A549 (cell line): ENCODE data around the gene RPP25L. TPM values are rescaled to one million over a fixed set of nuclear protein-coding genes. Genes with fewer than 3 reads are reported as not detected.

ENCODE experiments used
- ATAC-seq, 2 experiments: fragments of 200-7000 bp in 1 of 2; fragments of >200 bp in 1 of 2; cut with Nextera tagmentation in 1 of 2; cut with Tn5 transposase in 1 of 2; 3 replicates each; pipeline versions ENCODE4 v1.8.0 to v1.9.1; 2018 to 2020; ENCODE audit warnings: mild to moderate bottlenecking in 1 of 2, moderate library complexity in 1 of 2
- CTCF ChIA-PET: fragments of 300-600 bp; sonication (Branson Sonifier 250); formaldehyde crosslinking; extraction: SDS; loops from one replicate; lab custom pipeline; 2021; ENCODE audit warnings: antibody characterized with exemption, inconsistent platforms; lab: Yijun Ruan, JAX
- POLR2A ChIA-PET: fragments of 350-600 bp; formaldehyde crosslinking; extraction: SDS; loops from one replicate; lab custom pipeline; 2021; ENCODE audit warnings: antibody characterized with exemption, inconsistent platforms; lab: Yijun Ruan, JAX
- DNase-seq, 2 experiments: peaks; one replicate each; pipeline versions ENCODE4 v3.0.0 to v3.0.0-alpha.2; 2011 to 2016; ENCODE audit warnings: low read depth in 1 of 2, low spot score in 1 of 2
- FAIRE-seq: peaks from 2 replicates; lab custom pipeline; 2011; peaks lifted over from hg19 to GRCh38; lab: Jason Lieb, UNC
- H3K27ac ChIP-seq, 2 experiments: fragments of >200 bp; sonication (Bioruptor Twin); formaldehyde crosslinking; 3 replicates each; pipeline ENCODE4 v1.5.1; 2016 to 2017
- H3K4me1 ChIP-seq: fragments of >200 bp; sonication (Bioruptor Twin); formaldehyde crosslinking; 3 replicates; pipeline ENCODE4 v1.6.1; 2016
- H3K4me2 ChIP-seq: fragments of >200 bp; sonication (Bioruptor Twin); formaldehyde crosslinking; 3 replicates; pipeline ENCODE4 v1.6.1; 2016
- H3K4me3 ChIP-seq: fragments of >200 bp; sonication (Bioruptor Twin); formaldehyde crosslinking; 3 replicates; pipeline ENCODE4 v1.5.1; 2016
- H3K9me3 ChIP-seq: fragments of >200 bp; sonication (Bioruptor Twin); formaldehyde crosslinking; 3 replicates; pipeline ENCODE4 v1.6.1; 2016
- BHLHE40 ChIP-seq: IDR thresholded peaks from 2 replicates; pipeline ENCODE4 v1.6.1; 2012; ENCODE audit warnings: low read depth, low read length, inconsistent platforms
- EP300 ChIP-seq, 2 experiments: fragments of >200 bp; sonication (Bioruptor Twin); formaldehyde crosslinking; IDR thresholded peaks; 2 replicates in 1 of 2; 3 replicates in 1 of 2; pipeline ENCODE4 v1.6.1; 2016 to 2017
- ESRRA ChIP-seq: fragments of 150-350 bp; IDR thresholded peaks from 2 replicates; pipeline ENCODE4 v1.6.1; 2014; ENCODE audit warnings: mild to moderate bottlenecking, low read length, borderline replicate concordance
- FOSL2 ChIP-seq, 2 experiments: fragments of 450-650 bp in 1 of 2; fragments of >200 bp in 1 of 2; sonication (Bioruptor Twin) in 1 of 2; formaldehyde crosslinking; IDR thresholded peaks; 2 replicates each; pipeline versions ENCODE4 v1.5.0 to v1.6.1; 2016 to 2020; ENCODE audit warnings: mild to moderate bottlenecking in 1 of 2, moderate library complexity in 1 of 2
- FOXS1 ChIP-seq: fragments of 250-450 bp; sonication (Bioruptor Pico); IDR thresholded peaks from 2 replicates; pipeline ENCODE4 v1.5.0; 2020; ENCODE audit warnings: mild to moderate bottlenecking, moderate library complexity
- HOXB13 ChIP-seq: fragments of 250-450 bp; sonication (Bioruptor Pico); IDR thresholded peaks from 2 replicates; pipeline ENCODE4 v1.5.0; 2020; ENCODE audit warnings: low read depth, mild to moderate bottlenecking, moderate library complexity
- JUNB ChIP-seq: fragments of >200 bp; sonication (Bioruptor Twin); formaldehyde crosslinking; IDR thresholded peaks from 2 replicates; pipeline ENCODE4 v1.6.1; 2016
- MAFK ChIP-seq: fragments of 450-650 bp; IDR thresholded peaks from 2 replicates; pipeline ENCODE4 v1.6.1; 2014; ENCODE audit not compliant: partially characterized antibody
- MYC ChIP-seq: IDR thresholded peaks from 2 replicates; pipeline ENCODE4 v1.6.1; 2012; ENCODE audit warnings: mild to moderate bottlenecking, inconsistent platforms, low read length, improper control_type of control experiment, borderline replicate concordance
- NFE2L2 ChIP-seq: fragments of 150-350 bp; conservative IDR thresholded peaks from 2 replicates; pipeline ENCODE4 v1.6.1; 2014; ENCODE audit warnings: low read length
- NR3C1 ChIP-seq: fragments of >200 bp; sonication (Bioruptor Twin); formaldehyde crosslinking; IDR thresholded peaks from 3 replicates; pipeline ENCODE4 v1.6.1; 2017
- POLR2A ChIP-seq: IDR thresholded peaks from 2 replicates; pipeline ENCODE4 v1.6.1; 2012; ENCODE audit warnings: mild to moderate bottlenecking, low read length
- RAD21 ChIP-seq, 2 experiments: fragments of >200 bp in 1 of 2; sonication (Bioruptor Twin) in 1 of 2; formaldehyde crosslinking in 1 of 2; IDR thresholded peaks in 1 of 2; conservative IDR thresholded peaks in 1 of 2; 2 replicates in 1 of 2; 3 replicates in 1 of 2; pipeline ENCODE4 v1.6.1; 2012 to 2018; ENCODE audit warnings: inconsistent platforms in 1 of 2
- RARB ChIP-seq: fragments of 250-450 bp; sonication (Bioruptor Pico); IDR thresholded peaks from 2 replicates; pipeline ENCODE4 v1.8.0; 2021; ENCODE audit warnings: mild to moderate bottlenecking, moderate library complexity
- RFX5 ChIP-seq: fragments of 450-650 bp; IDR thresholded peaks from 2 replicates; pipeline ENCODE4 v1.7.1; 2014; ENCODE audit warnings: antibody characterized with exemption, mild to moderate bottlenecking, moderate library complexity
- RNF2 ChIP-seq: fragments of 200-600 bp; sonication (generic); IDR thresholded peaks from 2 replicates; pipeline ENCODE4 v1.6.1; 2016; ENCODE audit warnings: low read depth, mild to moderate bottlenecking, antibody characterized with exemption, moderate library complexity, borderline replicate concordance
- SMC3 ChIP-seq: fragments of >200 bp; sonication (Bioruptor Twin); formaldehyde crosslinking; IDR thresholded peaks from 3 replicates; pipeline ENCODE4 v1.6.1; 2018; ENCODE audit warnings: inconsistent platforms
- TP53 ChIP-seq: fragments of 250-450 bp; sonication (Bioruptor Pico); IDR thresholded peaks from 2 replicates; pipeline ENCODE4 v1.5.0; 2021; ENCODE audit warnings: mild to moderate bottlenecking, moderate library complexity
- ZFP36 ChIP-seq: fragments of 450-650 bp; IDR thresholded peaks from 2 replicates; pipeline ENCODE4 v1.6.1; 2014; ENCODE audit warnings: borderline replicate concordance; ENCODE audit not compliant: partially characterized antibody
- ZSCAN20 ChIP-seq: fragments of 250-450 bp; sonication (Bioruptor Pico); IDR thresholded peaks from 2 replicates; pipeline ENCODE4 v1.8.0; 2022; ENCODE audit warnings: mild to moderate bottlenecking, moderate library complexity
- WGBS: methylation state at CpG from one replicate; pipeline ENCODE4 v1.1.6; 2017; ENCODE audit errors: missing lambda C conversion rate; 5-methylcytosine and 5-hydroxymethylcytosine counted together
- polyA plus RNA-seq, 4 experiments: library from polyadenylated mRNA; depleted of rRNA in 3 of 4; stranded (reverse); fragments of >200 nt; fragmentation: RNase III in 1 of 4; extraction: RNeasy Plus Mini Kit Qiagen cat#74134 plus additional on column Dnase treatment in 1 of 4; gene quantifications; 2 replicates in 3 of 4; 3 replicates in 1 of 4; pipeline ENCODE4 v1.2.3, GENCODE V29; 2011 to 2017
- TF ChIP-seq, protein P1 (sequence below): fragments of 450-650 bp; IDR thresholded peaks from 2 replicates; pipeline ENCODE4 v1.6.1; 2014; ENCODE audit warnings: antibody characterized with exemption
- TF ChIP-seq, protein P2 (sequence below): fragments of 250-450 bp; sonication (Bioruptor Pico); IDR thresholded peaks from 2 replicates; pipeline ENCODE4 v1.5.0; 2021; ENCODE audit warnings: mild to moderate bottlenecking, moderate library complexity, borderline replicate concordance
- TF ChIP-seq, protein P3 (sequence below): IDR thresholded peaks from 2 replicates; pipeline ENCODE4 v1.6.1; 2012
- TF ChIP-seq, protein P4 (sequence below): IDR thresholded peaks from 2 replicates; pipeline ENCODE4 v1.6.1; 2012

The RPP25L gene
- polyA plus RNA-seq, 2 of the 4 experiments (the other 2 are of a cell fraction) = 40.8 to 41.7 TPM

DNA sequence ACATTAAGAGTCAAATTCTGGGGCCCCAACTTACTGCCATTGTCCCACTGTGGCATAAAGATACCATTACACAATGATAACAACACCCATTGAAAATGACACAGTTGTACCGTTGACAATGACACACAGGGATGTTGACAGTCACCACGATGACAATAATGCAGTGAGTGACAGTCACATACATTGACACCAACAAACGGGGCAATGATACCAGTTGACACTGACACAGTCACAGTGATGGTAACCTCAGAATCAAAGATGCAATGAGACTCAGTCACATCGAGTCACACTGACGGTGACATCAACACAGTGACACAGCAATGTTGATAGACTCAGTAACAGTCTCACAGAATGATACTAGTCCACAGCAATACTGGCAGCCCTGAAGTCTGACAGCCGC is 39.3 kb downstream of the RPP25L start:
- Histone ChIP-seq H3K27ac (0 out of 6 replicates have a peak overlapping the region, but pooled peaks of 1 of the 2 experiments have one; percentile 27), H3K4me3 (no peak overlapping the region), H3K4me2 (peak overlapping the region; percentile 64)
- 63% methylated on average over 6 of the region's 6 CpGs for WGBS
- CTCF ChIA-PET = no interaction called here
- DNase-seq = no peak
- no peak for TF ChIP-seq RAD21 (conservative IDR thresholded peaks at IDR 0.05 in 1 of 2, IDR thresholded peaks at IDR 0.05 in 1 of 2)
- TF ChIP-seq POLR2A = no peak
- TF ChIP-seq RNF2 = no peak
- TF ChIP-seq RARB (CRISPR knock-in tag) = no peak
- TF ChIP-seq, protein P1, sequence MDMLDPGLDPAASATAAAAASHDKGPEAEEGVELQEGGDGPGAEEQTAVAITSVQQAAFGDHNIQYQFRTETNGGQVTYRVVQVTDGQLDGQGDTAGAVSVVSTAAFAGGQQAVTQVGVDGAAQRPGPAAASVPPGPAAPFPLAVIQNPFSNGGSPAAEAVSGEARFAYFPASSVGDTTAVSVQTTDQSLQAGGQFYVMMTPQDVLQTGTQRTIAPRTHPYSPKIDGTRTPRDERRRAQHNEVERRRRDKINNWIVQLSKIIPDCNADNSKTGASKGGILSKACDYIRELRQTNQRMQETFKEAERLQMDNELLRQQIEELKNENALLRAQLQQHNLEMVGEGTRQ = no peak
- TF ChIP-seq SMC3 = no peak
- TF ChIP-seq ZSCAN20 (CRISPR knock-in tag) = no peak
- TF ChIP-seq, protein P2, sequence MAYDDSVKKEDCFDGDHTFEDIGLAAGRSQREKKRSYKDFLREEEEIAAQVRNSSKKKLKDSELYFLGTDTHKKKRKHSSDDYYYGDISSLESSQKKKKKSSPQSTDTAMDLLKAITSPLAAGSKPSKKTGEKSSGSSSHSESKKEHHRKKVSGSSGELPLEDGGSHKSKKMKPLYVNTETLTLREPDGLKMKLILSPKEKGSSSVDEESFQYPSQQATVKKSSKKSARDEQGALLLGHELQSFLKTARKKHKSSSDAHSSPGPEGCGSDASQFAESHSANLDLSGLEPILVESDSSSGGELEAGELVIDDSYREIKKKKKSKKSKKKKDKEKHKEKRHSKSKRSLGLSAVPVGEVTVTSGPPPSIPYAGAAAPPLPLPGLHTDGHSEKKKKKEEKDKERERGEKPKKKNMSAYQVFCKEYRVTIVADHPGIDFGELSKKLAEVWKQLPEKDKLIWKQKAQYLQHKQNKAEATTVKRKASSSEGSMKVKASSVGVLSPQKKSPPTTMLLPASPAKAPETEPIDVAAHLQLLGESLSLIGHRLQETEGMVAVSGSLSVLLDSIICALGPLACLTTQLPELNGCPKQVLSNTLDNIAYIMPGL (CRISPR knock-in tag) = no peak
- TF ChIP-seq ZFP36 = no peak
- TF ChIP-seq JUNB = no peak
- no peak for TF ChIP-seq FOXS1 (CRISPR knock-in tag)
- TF ChIP-seq NR3C1 = no peak
- no peak for TF ChIP-seq TP53 (CRISPR knock-in tag)
- TF ChIP-seq, protein P3, sequence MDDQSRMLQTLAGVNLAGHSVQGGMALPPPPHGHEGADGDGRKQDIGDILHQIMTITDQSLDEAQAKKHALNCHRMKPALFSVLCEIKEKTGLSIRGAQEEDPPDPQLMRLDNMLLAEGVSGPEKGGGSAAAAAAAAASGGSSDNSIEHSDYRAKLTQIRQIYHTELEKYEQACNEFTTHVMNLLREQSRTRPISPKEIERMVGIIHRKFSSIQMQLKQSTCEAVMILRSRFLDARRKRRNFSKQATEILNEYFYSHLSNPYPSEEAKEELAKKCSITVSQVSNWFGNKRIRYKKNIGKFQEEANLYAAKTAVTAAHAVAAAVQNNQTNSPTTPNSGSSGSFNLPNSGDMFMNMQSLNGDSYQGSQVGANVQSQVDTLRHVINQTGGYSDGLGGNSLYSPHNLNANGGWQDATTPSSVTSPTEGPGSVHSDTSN = no peak
- TF ChIP-seq, all 56 proteins: peak for 0
- Histone ChIP-seq H3K4me1 (peaks cover 20% of the 10 kb centered on the region), H3K9me3 (no peaks in the 10 kb centered on the region)
- FAIRE-seq = no peak
- POLR2A ChIA-PET = no interaction called here
- ATAC-seq = no peak

DNA sequence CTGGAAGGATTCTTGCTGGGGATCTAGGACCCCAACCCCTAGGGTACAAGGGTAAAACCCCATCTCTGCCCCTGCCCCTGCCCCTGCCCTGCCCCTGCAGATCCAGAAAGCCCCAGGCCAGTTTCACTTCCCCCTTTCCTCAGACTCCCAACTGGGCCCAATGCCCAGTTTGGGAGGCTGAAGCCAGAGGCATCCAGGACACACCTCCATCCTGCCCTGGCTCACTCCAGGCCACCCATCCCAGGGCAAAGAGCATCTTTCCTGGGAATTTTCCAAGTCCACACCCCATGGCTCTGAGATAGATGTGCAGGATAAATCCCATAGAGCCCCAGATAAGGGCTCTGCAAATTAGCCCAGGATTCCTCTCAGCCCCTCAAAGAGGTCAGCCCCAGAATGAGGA is 39.8 kb downstream of the RPP25L start:
- ChIA-PET POLR2A (no interaction called here), CTCF (interaction anchor here (1.2 to 6.6 kb wide), 4 partner anchors 10 to 240 kb away, joined by 3 to 59 read pairs (median 6); no protein-coding TSS in a partner anchor)
- Histone ChIP-seq H3K4me1 (peaks cover 20% of the 10 kb centered on the region), H3K9me3 (no peaks in the 10 kb centered on the region), H3K27ac (peak overlapping the region in 1 of 2 experiments; percentile 63; a peak in 2 of 6 replicates), H3K4me2 (peak overlapping the region; percentile 64), H3K4me3 (no peak overlapping the region)
- no peak for TF ChIP-seq BHLHE40
- TF ChIP-seq ZSCAN20 (CRISPR knock-in tag) = no peak
- no peak for TF ChIP-seq RFX5
- TF ChIP-seq ZFP36 = no peak
- no peak for TF ChIP-seq RAD21 (conservative IDR thresholded peaks at IDR 0.05 in 1 of 2, IDR thresholded peaks at IDR 0.05 in 1 of 2)
- no peak for TF ChIP-seq MAFK
- TF ChIP-seq EP300 (IDR thresholded peaks at IDR 0.05) = no peak
- no peak for TF ChIP-seq HOXB13 (CRISPR knock-in tag)
- no peak for TF ChIP-seq FOSL2 (IDR thresholded peaks at IDR 0.05)
- no peak for TF ChIP-seq FOSL2 (CRISPR knock-in tag; IDR thresholded peaks at IDR 0.05)
- TF ChIP-seq NFE2L2 = no peak
- TF ChIP-seq, protein P4, sequence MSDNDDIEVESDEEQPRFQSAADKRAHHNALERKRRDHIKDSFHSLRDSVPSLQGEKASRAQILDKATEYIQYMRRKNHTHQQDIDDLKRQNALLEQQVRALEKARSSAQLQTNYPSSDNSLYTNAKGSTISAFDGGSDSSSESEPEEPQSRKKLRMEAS = no peak
- no peak for TF ChIP-seq ESRRA
- TF ChIP-seq MYC = no peak
- FAIRE-seq (no peak), ATAC-seq (peak in 1 of 2 experiments; percentile 74; a peak in 3 of 6 replicates), DNase-seq (peak in 1 of 2 experiments; percentile 47)
